ENCODE data around the gene PCBP4. TPM values are rescaled to one million over a fixed set of nuclear protein-coding genes. Genes with fewer than 3 reads are reported as not detected.
"Not testable (repeated sequence)": the region's sequence is repeated elsewhere in the genome, so short reads cannot be mapped to it uniquely, and the experiment has no call there.

PCBP4 gene
- total RNA-seq, 1 donor from 2014 or later, result 16.7 TPM

DNA sequence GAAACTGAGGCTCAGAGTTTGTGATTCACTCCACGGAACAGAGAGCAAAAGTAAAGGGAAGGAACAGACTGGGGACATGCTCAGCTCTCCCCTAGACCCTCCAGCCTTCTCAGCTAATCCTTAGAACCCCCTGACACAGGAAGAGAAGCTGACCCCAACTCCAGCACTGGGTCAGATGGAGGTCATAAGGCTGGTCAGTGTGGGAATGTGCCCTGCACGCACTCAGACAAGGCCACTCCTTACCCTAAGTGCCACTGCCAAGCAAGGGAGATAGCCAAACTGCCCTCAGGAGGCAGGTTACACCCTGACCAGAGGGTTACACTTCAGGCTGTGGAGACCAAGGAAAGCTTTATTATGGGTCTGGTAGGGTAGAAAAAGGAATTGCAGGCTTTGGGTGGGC, 27.3 kb upstream of the PCBP4 start:
- DNase-seq (ENCODE audit: low read depth in 2 of 2), result no peak

DNA sequence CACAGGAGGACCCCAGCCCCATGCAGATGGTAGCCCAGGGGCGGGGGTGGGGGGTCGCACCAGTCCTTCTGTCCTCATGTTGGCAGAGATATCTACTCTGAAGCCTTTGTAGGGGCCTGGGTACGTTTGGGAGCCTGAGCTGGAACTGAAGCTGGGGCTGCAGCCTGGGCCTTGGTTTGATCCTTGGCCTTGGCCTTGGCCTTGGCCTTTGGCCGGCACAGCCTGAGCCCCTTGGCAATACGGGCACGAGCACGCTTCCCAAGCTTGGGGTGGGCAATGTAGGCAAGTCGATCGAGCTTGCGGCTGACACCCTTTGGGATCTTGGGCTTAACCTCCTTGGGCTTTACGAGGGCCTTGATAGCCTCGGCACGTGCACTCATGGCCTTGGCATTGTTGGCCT, 26.4 kb upstream of the PCBP4 start:
- not testable (repeated sequence) for DNase-seq (ENCODE audit: low read depth in 2 of 2)

GRCh38 chr3:51992017-51992682, 24.9 kb upstream of the PCBP4 start:
- DNase-seq (ENCODE audit: low read depth in 2 of 2), result no peak

DNA sequence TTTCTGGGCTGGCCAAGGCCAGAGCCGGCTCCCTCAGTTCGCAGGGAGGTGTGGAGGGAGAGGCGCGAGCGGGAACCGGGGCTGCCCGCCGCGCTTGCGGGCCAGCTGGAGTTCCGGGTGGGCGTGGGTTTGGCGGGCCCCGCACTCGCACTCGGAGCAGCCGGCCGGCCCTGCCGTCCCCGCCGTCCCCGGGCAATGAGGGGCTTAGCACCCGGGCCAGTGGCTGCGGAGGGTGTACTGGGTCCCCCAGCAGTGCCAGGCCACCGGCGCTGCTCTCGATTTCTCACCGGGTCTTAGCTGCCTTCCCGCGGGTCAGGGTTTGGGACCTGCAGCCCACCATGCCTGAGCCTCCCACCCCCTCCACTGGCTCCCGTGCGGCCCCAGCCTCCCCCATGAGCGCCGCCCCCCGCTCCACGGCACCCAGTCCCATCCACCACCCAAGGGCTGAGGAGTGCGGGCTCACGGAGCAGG, 23.3 kb upstream of the PCBP4 start:
- DNase-seq (ENCODE audit: low read depth in 2 of 2), result not testable (repeated sequence)

- no peak for DNase-seq (ENCODE audit: low read depth in 2 of 2)
These were observed 21.3 kb upstream of the PCBP4 start for GRCh38 chr3:51988286-51989146.

- DNase-seq (ENCODE audit: low read depth in 2 of 2), result no peak
These were observed 20.3 kb upstream of the PCBP4 start for GRCh38 chr3:51987568-51987967.

DNA sequence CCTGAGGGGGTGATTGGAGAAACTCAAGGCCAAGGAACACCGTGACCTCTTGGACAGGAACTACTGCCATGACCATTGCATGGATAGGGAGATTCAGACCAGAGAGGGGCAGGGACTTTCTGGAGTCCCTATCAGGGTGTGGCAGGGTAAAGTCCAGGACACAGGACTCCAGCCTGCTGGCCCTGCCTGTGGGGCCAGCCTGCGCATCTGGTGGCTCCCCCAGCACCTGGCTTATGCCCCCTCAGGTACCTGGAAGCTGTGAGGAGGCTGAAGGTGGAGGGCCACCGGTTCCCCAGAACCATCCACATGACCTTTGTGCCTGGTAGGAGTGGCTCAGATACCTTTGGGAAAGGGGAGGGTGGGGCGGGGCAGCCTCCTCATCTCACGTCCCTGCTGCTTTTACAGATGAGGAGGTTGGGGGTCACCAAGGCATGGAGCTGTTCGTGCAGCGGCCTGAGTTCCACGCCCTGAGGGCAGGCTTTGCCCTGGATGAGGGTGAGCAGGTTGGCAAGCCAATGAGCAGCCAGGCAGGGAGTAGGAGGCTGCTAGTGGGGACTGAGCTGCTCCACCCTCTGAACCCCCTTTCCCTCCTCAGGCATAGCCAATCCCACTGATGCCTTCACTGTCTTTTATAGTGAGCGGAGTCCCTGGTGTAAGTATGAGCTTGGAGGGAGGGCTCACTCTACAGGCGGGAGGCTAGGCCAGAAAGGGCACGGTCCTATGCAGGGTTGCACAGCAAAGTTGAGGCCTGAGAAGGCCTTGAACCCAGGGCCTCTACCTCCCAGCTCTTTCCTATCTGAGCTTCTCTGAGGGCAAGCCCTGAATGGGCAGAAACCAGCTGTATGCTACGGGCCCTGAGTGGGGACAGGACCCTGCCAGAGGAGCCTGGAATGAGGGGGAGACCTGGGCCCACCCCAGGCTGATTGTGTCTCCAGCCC, 19.0 kb upstream of the PCBP4 start:
- no peak for DNase-seq (ENCODE audit: low read depth in 2 of 2)

DNA sequence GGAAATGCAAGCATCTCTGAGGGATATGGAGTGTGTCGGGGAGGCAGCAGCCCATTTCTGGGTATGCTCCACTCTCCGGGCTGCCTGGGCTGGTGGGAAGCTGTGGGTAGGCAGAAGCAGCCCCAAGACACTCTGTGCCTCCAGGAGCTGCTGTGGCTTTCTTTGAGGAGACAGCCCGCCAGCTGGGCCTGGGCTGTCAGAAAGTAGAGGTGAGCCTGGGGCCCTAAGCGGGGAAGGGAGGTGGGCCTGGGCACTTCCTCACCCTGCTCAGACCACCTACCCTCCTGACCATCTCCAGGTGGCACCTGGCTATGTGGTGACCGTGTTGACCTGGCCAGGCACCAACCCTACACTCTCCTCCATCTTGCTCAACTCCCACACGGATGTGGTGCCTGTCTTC, 17.8 kb upstream of the PCBP4 start:
- no peak for DNase-seq (ENCODE audit: low read depth in 2 of 2)

- no peak for DNase-seq (ENCODE audit: low read depth in 2 of 2)
These were observed 17.0 kb upstream of the PCBP4 start for GRCh38 chr3:51984269-51984647.

GRCh38 chr3:51983578-51984268, 16.5 kb upstream of the PCBP4 start:
- no peak for DNase-seq (ENCODE audit: low read depth in 2 of 2)

DNA sequence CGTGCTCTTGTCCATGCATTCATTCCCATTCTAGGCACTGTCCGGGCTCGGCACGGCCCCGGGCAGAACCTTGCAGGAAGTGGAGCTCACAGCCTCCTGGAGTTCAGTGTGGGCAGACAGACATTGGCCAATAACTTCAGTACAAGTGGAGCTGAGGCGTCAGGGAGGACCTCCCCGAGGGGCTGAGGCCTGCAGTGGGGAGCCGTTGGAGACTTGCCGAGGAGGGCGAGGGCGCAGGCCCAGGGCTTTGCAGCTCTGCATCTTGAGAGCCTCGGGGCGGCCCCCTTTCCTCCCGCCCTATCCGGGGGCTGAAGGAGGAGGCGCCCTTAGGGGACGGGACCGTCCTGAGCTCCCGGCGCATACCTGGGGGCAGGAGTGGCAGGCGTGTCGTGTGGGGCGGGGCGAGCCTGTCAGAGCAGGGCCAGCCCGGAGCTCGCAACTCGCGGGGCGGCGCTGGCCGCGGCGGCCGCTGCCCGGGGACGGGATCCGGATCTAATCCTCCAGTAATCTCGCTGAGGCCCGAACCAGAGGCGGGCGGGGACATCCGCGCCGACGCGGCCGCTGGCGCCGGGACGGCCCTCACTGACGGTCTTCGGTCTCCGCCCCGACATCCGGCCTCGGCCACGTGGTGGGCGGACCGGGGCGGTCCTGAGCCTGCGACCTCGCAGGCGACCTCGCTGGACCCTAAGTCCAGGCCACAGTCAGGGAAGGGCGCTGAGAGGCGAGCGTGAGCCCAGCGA, 15.8 kb upstream of the PCBP4 start, which contains the start of gene ACY1:
Gene ACY1 (plus strand): TSS at position 698 of the 740 bp plus-strand sequence. CDS start 530 bp downstream, outside the sequence.
- DNase-seq (ENCODE audit: low read depth in 2 of 2), result peak; percentile 60 to 88

DNA sequence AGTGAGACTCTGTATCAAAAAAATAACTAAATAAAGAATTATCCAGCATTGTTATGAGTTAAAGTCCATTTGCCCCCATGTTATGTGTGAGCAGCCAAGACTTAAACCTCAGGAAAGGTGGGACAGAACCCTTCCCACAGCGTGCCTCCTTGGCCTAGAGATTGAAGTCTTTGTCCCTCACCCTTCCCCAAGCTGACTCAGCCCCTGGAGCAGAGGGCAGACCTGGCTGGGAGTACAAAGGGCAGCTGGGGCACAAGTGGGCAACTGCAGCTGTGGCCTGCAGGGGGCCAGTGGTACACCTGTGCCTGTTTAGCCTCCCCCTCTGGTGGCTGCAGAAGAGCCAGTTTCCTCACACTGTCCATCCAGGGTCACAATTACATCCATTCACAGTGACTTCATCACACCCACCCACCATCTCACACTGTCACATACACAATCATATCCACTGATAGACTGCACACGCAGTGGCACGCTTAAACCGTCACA, 15.1 kb upstream of the PCBP4 start:
- DNase-seq (ENCODE audit: low read depth in 2 of 2), result peak; percentile 34 to 58

- no peak for DNase-seq (ENCODE audit: low read depth in 2 of 2)
These were observed 13.0 kb upstream of the PCBP4 start for GRCh38 chr3:51980253-51980652.

GRCh38 chr3:51978143-51978502, 10.9 kb upstream of the PCBP4 start:
- DNase-seq (ENCODE audit: low read depth in 2 of 2), result no peak

GRCh38 chr3:51977446-51978142, 10.3 kb upstream of the PCBP4 start:
- DNase-seq (ENCODE audit: low read depth in 2 of 2), result no peak

GRCh38 chr3:51975852-51976549, 8.7 kb upstream of the PCBP4 start:
- peak in 1 of 2 donors; percentile 58 for DNase-seq (ENCODE audit: low read depth in 2 of 2)

DNA sequence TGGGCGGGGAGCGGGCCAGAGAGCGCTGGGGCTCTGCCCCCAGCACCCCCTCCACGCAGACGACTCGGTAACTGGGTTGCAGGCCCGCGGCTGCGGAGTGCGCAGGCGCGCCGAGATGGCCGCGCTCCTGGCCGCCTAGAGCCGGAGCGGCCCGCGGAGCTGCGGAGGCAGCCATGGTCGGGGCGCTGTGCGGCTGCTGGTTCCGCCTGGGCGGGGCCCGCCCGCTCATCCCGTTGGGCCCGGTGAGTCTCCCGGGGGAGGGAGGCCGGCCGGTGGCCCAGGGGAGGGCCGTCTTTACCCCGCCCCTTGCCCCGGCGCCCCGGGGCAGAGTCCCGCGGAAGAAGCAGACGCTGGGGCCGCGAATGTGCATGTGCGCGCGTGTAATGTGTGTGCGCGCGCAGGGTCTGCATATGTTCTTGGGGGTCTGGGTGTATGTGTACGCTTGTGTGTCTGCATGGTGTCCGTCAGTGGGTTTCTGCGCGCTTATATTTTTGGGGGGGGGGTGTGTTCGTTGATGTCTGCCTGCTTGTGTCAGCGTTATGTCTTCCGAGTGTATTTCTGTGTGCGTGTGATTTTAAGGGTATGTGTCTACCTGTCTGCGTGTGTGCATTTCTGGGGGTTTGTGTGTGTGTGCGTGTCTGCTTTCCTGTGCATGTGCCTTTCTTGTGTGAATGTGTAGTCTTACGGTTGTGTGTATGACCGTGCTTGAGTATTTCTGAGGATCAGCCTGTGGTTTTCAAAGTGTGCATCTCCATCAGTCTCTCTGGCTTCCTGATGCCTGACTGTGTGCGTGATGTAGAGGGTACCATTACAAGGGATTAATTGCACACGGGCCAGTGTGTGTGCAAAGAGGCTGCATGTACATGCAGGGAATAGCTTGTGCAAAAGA, 8.0 kb upstream of the PCBP4 start, which contains the start of gene ABHD14A:
Gene ABHD14A (plus strand): TSS at position 102 of the 889 bp plus-strand sequence. CDS start 72 bp downstream, at position 174.
- peak in 1 of 2 donors; percentile 67 for DNase-seq (ENCODE audit: low read depth in 2 of 2)

Data from dermis microvascular lymphatic vessel endothelial cell (primary cell).